Measurements from ENCODE around the gene KIF26A.

The KIF26A gene

GRCh38 chr14:104101651-104102281 is 36.6 kb upstream of the KIF26A start:
- DNase-seq = no peak

DNA sequence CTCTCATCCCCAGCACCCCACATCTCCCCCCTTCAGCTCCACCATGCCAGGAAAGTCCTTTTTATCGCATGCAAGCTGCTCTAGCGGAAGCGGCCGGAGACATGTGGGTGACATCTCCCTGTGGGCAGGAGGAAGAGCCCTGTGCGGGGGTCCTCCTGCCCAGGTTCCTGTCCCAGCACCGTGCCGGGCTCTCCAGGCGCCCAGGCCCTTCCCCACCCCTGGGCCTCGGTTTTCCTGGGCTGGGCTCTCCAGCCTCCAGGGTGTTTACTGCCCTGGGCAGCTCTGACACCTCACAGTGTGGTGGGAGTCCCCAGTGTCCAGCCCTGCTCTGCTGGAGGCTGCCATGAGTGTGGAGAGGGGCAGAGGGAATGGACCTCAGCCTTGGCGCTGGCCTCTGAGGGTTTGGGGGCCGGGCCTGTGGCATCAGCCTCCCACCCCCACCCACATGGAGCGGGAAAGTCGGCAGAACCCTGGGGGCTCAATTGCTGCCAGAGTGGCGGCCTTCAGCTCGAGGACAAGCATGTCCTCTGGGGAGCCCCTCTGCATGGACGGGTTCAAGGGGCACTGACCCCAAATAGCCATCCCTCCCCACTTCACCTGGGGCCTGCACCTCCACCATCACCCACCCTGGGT is 36.0 kb upstream of the KIF26A start:
- DNase-seq = no peak

DNA sequence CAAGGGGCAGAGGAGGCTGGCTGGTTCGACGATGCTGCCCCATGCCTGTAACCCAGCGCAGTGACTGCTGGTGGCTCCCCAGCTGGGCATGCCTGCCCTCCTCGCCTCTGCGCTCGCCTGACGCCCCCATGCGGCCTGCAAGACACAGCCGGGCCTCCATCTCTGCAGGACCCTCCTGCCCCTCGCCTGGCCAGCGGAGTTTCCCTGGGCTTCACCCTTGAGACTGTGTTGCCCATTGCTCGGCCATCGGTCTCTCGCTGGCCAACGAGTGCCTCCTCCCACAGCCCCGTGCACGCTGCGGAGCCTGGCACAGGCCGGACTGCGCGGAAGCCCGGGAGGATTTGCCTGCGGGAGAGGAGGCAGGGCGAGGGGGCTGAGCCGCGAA is 35.3 kb upstream of the KIF26A start:
- DNase-seq = no peak

DNA sequence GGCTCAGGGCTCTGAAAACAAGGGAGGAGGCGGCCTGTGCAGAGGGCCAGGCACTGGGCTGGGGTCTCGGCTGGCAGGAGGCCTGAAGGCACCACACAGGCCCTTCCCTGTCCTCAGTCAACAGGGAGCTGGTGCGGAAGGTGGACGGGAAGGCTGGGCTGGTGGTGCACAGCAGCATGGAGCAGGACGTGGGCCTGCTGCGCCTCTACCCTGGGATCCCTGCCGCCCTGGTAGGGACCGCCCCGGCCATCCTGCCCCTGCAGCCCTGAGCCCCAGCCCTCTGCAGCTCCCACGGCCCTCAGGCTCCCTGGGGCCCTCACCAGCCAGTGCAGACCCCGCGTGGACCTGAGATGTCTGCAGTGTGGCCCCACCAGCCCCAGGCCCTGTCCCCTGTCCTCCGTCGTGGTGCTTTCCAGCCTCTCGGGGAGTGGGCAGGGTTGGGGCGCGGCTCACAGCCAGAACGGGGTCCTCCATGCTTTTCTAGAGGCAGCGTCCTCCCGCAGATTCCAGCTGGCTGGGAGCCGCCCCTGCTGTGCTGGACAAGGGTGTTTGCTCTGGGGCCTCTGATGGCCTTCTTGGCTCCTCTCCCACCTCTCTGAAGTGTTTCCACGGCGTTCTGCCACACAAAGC is 34.8 kb upstream of the KIF26A start:
- DNase-seq = no peak

GRCh38 chr14:104104076-104104901 is 34.1 kb upstream of the KIF26A start:
- no peak for DNase-seq

DNA sequence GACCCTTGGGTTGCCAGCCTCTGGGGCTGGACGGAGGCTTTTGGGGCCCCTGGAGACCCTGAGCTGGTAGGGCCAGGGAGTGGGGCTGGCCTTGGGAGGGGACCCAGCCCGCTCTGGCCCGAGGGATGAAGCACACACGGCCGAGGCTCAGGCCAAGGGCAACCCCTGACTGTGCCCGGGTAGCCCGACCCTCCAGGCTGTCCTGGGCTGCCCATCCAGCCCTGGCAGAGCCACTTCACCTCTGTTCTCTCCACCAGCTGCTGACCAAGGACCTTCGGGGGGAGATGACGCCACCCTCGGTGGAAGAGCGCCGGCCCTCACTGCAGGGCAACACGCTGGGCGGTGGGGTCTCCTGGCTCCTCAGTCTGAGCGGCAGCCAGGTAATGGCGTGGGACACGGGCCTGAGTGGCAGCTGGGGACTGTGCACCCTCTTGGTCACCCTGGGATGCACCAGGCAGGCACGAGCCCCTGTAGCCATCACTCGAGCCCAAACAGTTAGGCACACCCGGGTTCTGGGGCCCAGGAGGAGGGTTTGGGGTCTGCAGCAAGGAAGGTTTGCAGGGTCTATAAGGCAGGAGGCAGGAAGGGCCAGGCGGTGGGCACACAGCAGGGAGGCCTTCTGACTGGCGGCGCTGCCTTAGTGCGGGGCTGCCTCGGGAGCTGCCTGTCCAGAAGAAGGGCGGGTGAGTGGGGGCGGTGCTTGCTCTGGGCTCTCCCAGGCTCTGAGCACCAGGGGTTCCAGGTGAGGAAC is 33.1 kb upstream of the KIF26A start:
- no peak for DNase-seq

DNA sequence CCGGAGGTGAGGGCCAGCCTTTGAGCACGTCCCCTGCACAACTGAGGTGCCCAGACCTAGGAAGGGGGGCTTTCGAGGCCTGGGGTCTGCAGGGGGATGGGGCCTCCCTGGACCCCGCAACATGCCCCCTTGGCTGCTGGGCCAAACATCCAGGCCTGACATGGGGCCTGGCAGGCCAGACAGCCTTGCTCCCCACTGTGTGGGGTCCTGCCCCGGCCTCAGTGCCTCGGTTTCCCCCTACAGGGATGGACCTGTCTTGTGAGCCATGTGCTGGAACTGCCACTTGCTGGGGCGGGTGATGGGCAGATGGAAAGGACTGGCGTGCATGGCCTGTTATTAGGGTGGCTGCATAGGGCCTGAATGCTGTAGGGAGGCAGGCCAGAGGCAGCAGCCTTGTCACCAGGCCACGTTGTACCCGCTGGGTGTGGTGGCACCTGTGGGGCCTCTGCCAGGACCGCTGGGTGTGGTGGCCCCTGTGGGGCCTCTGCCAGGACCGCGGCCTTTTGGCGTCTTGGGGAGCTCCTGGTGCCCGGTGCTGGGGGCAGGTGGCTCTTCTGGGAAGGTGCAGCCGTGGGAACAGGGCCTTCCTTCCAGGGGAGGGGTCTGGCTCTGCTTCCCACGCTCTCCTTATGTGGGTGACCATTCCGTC is 32.4 kb upstream of the KIF26A start:
- DNase-seq = no peak

DNA sequence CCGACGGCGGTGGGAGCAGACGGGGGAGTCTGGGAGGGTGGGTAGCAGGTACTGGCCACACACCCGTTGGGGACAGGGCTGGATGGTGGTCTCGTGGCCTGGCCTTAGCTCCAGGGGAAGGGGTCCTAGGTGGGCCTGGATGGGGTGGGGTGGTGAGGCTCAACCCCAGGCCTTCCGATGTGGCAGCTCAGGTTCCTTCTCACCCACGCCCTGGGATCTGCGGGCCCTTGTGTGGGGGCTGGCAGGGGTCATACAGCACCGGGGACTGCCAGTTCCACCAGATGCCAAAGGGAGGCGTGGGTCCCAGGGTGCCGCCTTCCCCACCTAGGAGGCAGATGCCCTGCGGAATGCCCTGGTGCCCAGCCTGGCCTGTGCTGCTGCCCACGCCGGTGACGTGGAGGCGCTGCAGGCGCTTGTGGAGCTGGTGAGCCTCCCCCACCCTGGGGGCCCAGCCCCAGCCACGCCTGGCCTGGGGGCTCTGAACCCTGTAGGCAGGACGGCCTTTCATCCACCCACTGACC is 31.9 kb upstream of the KIF26A start:
- DNase-seq = no peak

DNA sequence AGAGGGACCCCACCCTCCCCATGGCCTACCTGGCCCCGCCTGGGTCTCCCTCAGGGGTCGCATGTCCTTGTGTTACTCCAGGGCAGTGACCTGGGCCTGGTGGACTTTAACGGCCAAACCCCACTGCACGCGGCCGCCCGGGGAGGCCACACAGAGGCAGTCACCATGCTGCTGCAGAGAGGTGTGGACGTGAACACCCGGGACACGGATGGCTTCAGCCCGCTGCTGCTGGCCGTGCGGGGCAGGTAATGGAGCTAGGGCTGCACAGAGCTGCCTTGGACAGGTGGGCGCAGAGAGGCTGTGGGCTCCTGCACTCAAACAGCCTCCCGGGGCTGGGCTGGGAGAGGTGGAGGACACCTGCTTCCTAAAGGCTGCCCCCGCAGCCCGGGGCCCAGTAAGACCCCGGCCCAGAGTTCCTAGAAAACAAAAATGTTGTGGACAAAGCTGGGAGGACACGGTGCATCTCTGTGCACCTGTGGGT is 31.2 kb upstream of the KIF26A start:
- DNase-seq = no peak

DNA sequence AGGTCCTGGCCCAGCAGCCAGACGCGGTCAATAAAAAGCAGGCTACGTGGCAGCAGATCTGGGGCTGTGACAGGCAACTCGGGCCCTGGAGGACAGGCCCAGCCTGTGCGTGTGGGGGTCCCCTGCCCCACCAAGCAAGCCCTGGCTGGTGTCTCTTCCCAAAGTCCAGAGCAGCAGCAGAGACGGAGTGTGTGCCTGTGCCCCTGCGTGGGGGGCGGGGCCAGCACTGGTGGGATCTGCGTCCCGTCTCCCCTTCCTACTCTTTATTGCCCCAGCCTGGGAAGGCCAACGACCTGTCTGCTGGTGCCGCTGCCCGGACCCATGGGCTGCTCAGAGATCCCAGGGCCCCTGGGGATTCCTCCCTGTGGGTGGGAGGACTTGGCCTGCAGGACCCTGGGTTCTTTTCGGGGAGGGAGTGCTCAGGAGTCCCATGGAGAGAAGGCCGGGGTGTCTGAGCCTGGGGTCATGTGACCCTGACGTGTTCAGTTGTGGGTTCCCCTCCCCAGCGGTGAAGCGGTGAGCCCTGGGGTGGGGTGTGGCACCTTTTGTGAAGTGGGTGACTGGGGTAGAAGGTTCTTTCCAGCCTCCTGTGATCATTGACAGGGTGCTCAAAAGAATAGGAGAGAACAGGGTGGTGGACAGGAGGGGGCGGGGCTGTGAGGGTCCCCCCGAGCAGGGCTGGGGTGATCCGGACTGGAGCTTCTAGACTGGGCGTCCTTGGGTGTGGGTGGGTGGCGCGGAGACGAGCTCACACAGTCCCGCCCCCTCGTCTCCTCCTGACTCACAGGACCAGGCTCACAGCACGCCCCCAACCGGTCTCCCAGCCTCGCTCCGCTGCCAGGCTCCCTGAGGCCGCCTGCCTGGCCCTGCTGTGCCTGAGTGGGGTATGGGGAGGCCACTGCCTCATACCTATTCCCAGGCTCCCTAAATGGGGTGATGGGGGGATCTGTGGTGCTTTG is 30.5 kb upstream of the KIF26A start:
- no peak for DNase-seq

GRCh38 chr14:104108570-104109541 is 29.5 kb upstream of the KIF26A start:
- DNase-seq = no peak

DNA sequence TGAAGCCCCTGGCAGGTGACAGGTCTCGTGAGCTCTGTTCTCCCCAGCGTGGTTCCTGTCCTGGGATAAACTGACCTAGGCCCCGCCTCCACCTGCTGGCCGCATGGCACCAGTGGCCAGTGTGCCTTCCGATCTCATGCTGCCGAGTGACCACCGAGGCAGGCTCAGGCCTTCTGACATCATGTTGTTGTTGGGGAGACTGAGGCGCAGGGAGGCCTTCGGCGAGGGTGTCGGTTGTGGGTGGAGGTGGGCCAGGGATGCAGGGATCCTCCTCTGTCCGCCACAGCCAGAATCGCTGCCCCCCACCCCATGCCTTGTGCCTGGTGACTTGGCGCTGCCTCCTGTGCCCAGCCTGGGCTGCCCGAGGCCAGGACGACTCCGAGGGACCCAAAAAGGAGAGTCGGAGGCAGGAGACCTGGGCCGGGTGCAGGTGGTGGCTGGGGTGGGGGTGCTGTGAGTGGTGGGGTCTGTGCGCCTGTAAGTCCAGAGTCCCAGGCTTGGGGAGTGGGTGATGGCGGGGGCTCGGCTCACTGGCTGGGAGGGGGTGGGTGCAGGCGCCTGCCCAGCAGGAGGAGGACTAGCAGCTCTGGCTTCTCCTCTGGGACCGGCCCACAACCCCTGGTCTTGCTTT is 28.5 kb upstream of the KIF26A start:
- DNase-seq = no peak

DNA sequence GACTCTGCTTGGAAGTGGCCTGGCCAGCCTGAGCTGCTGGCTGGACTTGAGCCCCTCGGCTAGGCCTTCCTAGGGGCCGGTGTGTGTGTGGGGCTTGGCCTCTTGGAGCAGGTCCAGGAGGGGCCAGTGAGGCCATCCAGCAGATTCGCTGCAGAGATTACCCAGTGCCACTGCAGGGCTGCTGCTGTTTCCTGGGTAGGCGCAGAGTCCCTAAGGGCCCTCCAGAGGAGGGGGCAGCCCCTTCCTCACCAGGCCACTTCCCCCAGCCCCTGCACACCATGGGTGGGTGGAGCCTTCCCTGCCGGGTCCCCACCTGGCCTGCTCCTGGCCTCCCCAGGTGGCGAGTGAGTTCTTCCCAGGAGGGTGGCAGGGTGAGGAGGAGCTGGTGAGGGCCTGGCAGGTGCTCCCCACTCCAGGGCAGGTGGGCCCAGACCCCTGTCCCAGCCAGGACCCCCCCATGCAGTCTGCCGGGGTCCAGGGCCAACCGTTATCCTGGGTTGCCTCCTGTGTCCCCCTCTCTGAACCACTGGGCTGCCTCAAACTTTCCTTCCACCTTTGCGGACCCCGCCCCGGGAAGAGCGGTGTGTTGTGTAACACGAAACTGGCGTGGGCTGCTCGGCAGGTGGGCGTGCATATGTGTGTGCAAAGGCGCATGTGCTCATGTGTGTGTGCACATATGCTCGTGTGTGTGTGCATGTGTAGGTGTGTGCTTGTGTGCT is 27.7 kb upstream of the KIF26A start:
- no peak for DNase-seq

- DNase-seq = no peak
Observed at GRCh38 chr14:104111301-104112112, 26.9 kb upstream of the KIF26A start.

DNA sequence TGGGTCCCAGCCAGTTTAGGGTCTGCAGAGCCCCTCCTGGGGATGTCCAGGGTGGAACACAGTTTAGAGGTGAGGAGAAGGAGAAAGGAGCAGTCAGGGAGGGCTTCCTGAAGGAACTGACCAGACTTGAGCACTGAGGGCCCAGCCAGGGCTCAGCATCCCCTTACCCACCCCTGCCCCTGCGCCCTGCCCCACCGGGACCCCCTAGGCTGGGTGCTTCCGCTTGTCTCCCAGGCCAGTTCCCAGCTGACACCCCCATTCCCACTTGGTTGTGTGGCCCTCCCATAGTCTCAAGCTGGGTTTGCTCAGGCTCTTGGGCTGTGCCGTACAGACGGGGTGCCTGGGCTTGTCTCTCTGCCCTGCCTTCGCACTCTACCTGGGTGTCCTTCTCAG is 26.3 kb upstream of the KIF26A start:
- no peak for DNase-seq

DNA sequence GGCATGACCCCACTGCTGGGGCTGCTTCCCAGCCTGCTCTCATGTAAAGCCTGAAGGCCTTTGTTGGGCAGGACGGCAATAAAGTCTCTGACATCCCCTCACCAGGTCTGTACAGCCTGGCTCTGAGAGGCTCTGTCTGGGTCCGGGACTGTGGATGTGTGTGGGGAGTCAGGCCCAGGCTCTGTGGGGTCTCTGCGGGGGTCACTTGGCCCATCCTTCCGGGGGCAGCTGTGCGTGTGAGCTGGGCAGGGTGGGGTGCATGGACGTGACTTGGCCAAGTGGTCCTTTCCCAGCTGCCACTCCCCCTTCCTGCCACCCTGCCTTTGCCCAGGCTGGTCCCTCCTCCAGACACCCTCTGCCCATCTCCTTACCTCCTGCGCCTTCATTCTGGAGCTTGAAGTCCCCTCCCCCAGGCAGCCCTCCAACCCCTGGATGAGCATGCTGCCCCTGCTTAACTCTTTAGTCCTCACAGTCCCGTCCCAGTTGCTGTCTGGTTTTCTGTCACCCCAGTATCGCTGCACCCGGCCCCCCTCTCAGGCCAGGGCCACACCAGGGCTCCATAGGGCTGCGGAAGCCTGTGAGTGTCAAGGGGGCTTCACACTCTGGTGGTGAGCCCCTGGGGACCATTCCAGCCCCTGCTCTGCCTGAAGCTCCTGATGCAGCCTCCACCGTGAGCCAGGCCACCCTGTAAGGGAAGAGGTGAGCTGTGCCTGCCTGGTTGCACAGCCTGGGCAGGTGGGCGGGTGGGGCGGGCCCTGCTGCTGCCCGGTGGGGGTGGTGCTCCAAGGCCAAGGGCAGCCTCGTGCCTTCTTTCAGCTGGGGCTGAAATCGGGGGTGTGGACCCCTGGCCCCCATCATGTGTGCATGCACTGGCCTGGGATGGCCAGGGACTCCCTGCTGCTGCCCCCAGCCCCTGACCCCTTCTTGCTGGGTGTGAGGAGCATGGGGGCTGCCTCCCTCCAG is 25.5 kb upstream of the KIF26A start:
- no peak for DNase-seq
